Measurements from ENCODE around the gene ZDHHC14.

ZDHHC14 gene

GRCh38 chr6:157468574-157468973 lies 87.6 kb downstream of the ZDHHC14 start:
- no peak for DNase-seq

- DNase-seq, result no peak
Observed at GRCh38 chr6:157469378-157469777, 88.4 kb downstream of the ZDHHC14 start.

- DNase-seq, result no peak
Observed at GRCh38 chr6:157471077-157471686, 90.2 kb downstream of the ZDHHC14 start.

- no peak for DNase-seq
Observed at GRCh38 chr6:157471895-157472686, 91.1 kb downstream of the ZDHHC14 start.

- no peak for DNase-seq
Observed at GRCh38 chr6:157476797-157477196, 95.8 kb downstream of the ZDHHC14 start.

- DNase-seq, result no peak
Observed at GRCh38 chr6:157478926-157479325, 97.9 kb downstream of the ZDHHC14 start.

GRCh38 chr6:157479464-157480303 lies 98.7 kb downstream of the ZDHHC14 start:
- DNase-seq, result no peak

GRCh38 chr6:157481189-157481864 lies 100.3 kb downstream of the ZDHHC14 start:
- no peak for DNase-seq

GRCh38 chr6:157481865-157482249 lies 100.9 kb downstream of the ZDHHC14 start:
- DNase-seq, result no peak

- DNase-seq, result no peak
Observed at GRCh38 chr6:157483770-157484169, 102.8 kb downstream of the ZDHHC14 start.

GRCh38 chr6:157484181-157484580 lies 103.2 kb downstream of the ZDHHC14 start:
- no peak for DNase-seq

GRCh38 chr6:157486572-157486971 lies 105.6 kb downstream of the ZDHHC14 start:
- DNase-seq, result no peak

- DNase-seq, result no peak
Observed at GRCh38 chr6:157487110-157487773, 106.3 kb downstream of the ZDHHC14 start.

GRCh38 chr6:157488058-157488457 lies 107.1 kb downstream of the ZDHHC14 start:
- no peak for DNase-seq

- no peak for DNase-seq
Observed at GRCh38 chr6:157488716-157489118, 107.7 kb downstream of the ZDHHC14 start.

GRCh38 chr6:157490611-157491269 lies 109.8 kb downstream of the ZDHHC14 start:
- DNase-seq, result no peak

- DNase-seq, result no peak
Observed at GRCh38 chr6:157491571-157492232, 110.7 kb downstream of the ZDHHC14 start.

GRCh38 chr6:157492249-157492648 lies 111.3 kb downstream of the ZDHHC14 start:
- no peak for DNase-seq

GRCh38 chr6:157492741-157493140 lies 111.8 kb downstream of the ZDHHC14 start:
- DNase-seq, result no peak

- no peak for DNase-seq
Observed at GRCh38 chr6:157493173-157493572, 112.2 kb downstream of the ZDHHC14 start.

GRCh38 chr6:157493576-157493975 lies 112.6 kb downstream of the ZDHHC14 start:
- DNase-seq, result no peak

All from SHP77 (cell line).